GM12878 (cell line): Measurements from ENCODE around the gene GNAO1. TPM values are rescaled to one million over a fixed set of nuclear protein-coding genes. Genes with fewer than 3 reads are reported as not detected.

Experiments used
- ATAC-seq: fragments of 200-7000 bp; cut with Tn5 transposase; 3 replicates; pipeline ENCODE4 v1.9.1; 2020; ENCODE audit warnings: mild to moderate bottlenecking, moderate library complexity
- BruUV-seq: library from RNA; stranded (reverse); fragments of 400-500 nt; replicated peaks from 2 replicates; lab custom pipeline; 2021; lab: Mats Ljungman, UMichigan
- CTCF ChIA-PET: fragments of 300-600 bp; sonication (Branson Sonifier 250); formaldehyde crosslinking; extraction: SDS; loops from one replicate; lab custom pipeline; 2021; ENCODE audit warnings: inconsistent platforms; lab: Yijun Ruan, JAX
- POLR2A ChIA-PET: fragments of 350-600 bp; formaldehyde crosslinking; extraction: SDS; loops from one replicate; lab custom pipeline; 2021; ENCODE audit warnings: inconsistent platforms; lab: Charles Lee
- RAD21 ChIA-PET: fragments of 300-600 bp; sonication (Branson Sonifier 250); formaldehyde crosslinking; loops from one replicate; lab custom pipeline; 2023; ENCODE audit warnings: antibody characterized with exemption; ENCODE audit not compliant: unreplicated experiment; lab: Charles Lee
- SMC1A ChIA-PET: fragments of 300-600 bp; sonication (Branson Sonifier 250); formaldehyde crosslinking; loops from one replicate; lab custom pipeline; 2023; ENCODE audit not compliant: unreplicated experiment, uncharacterized antibody; lab: Charles Lee
- DNase-seq: peaks from one replicate; pipeline ENCODE4 v3.0.0-alpha.2; 2011; ENCODE audit warnings: low read depth, low spot score
- FAIRE-seq: peaks from 3 replicates; lab custom pipeline; 2011; peaks lifted over from hg19 to GRCh38; lab: Jason Lieb, UNC
- H2AFZ ChIP-seq: 2 replicates; pipeline ENCODE4 v1.6.0; 2011; ENCODE audit warnings: low read depth, low read length, control low read depth; ENCODE audit not compliant: control insufficient read depth
- H3K27ac ChIP-seq: 2 replicates; pipeline ENCODE4 v1.5.1; 2011; ENCODE audit warnings: control low read depth; ENCODE audit not compliant: control insufficient read depth, insufficient read depth
- H3K27me3 ChIP-seq, 2 experiments: replicated peaks in 1 of 2; 2 replicates each; pipeline versions ENCODE4 v1.6.0 to v1.6.1; 2011; ENCODE audit warnings: low read length in 1 of 2; ENCODE audit not compliant: control insufficient read depth in 2 of 2, insufficient read depth in 2 of 2
- H3K36me3 ChIP-seq, 2 experiments: 2 replicates each; pipeline ENCODE4 v1.5.1; 2011; ENCODE audit warnings: low read length in 1 of 2; ENCODE audit not compliant: control insufficient read depth in 2 of 2, insufficient read depth in 2 of 2
- H3K4me1 ChIP-seq: 2 replicates; pipeline ENCODE4 v1.6.1; 2011; ENCODE audit warnings: mild to moderate bottlenecking, low read length, moderate library complexity, mixed read lengths; ENCODE audit not compliant: control insufficient read depth, insufficient read depth
- H3K4me2 ChIP-seq: 2 replicates; pipeline ENCODE4 v1.6.0; 2011; ENCODE audit warnings: control low read depth; ENCODE audit not compliant: control insufficient read depth, insufficient read depth
- H3K4me3 ChIP-seq: fragments of 200-600 bp; sonication (generic); 2 replicates; pipeline ENCODE4 v1.5.1; 2016
- H3K79me2 ChIP-seq: 2 replicates; pipeline ENCODE4 v1.6.0; 2011; ENCODE audit warnings: low read length; ENCODE audit not compliant: control insufficient read depth, insufficient read depth
- H3K9ac ChIP-seq: 2 replicates; pipeline ENCODE4 v1.8.0; 2011; ENCODE audit warnings: low read length, control low read depth, mixed read lengths; ENCODE audit not compliant: control insufficient read depth, insufficient read depth
- H3K9me3 ChIP-seq: replicated peaks from 3 replicates; pipeline ENCODE4 v1.5.1; 2011; ENCODE audit warnings: mild to moderate bottlenecking, low read length; ENCODE audit not compliant: control insufficient read depth, insufficient read depth
- H4K20me1 ChIP-seq: 2 replicates; pipeline ENCODE4 v1.6.0; 2011; ENCODE audit not compliant: control insufficient read depth, insufficient read depth
- CHD2 ChIP-seq: IDR thresholded peaks from 2 replicates; pipeline ENCODE4 v1.6.1; 2011; ENCODE audit warnings: low read depth, low read length, improper control_type of control experiment, borderline replicate concordance
- HSF1 ChIP-seq: fragments of 150-350 bp; IDR thresholded peaks from 2 replicates; pipeline ENCODE4 v1.6.1; 2014; ENCODE audit warnings: mild to moderate bottlenecking, low read depth, low read length
- NR2F1 ChIP-seq: fragments of 450-650 bp; conservative IDR thresholded peaks from 2 replicates; pipeline ENCODE4 v1.6.1; 2017; ENCODE audit warnings: mild to moderate bottlenecking
- POLR2AphosphoS5 ChIP-seq: IDR thresholded peaks from 2 replicates; pipeline ENCODE4 v1.6.1; 2011; ENCODE audit warnings: mild to moderate bottlenecking, low read length, inconsistent platforms
- SIX5 ChIP-seq: IDR thresholded peaks from 2 replicates; pipeline ENCODE4 v1.6.1; 2011; ENCODE audit warnings: mild to moderate bottlenecking, low read depth, low read length, moderate library complexity; ENCODE audit not compliant: severe bottlenecking
- WGBS: methylation state at CpG from one replicate; pipeline ENCODE4 v1.1.6; 2016; ENCODE audit warnings: low lambda C conversion rate; ENCODE audit not compliant: insufficient replicate concordance, insufficient coverage; ENCODE audit errors: missing lambda C conversion rate; 5-methylcytosine and 5-hydroxymethylcytosine counted together
- in situ Hi-C: fragments of 300-500 bp; cut with MboI; formaldehyde crosslinking; loops from 9 replicates; pipeline ENCODE4 v1.14.3; 2018; ENCODE audit warnings: mixed read lengths
- intact Hi-C: fragments of 100-400 bp; cut with micrococcal nuclease; formaldehyde crosslinking; loops from one replicate; pipeline ENCODE4 v1.14.2; 2022; ENCODE audit not compliant: unreplicated experiment
- polyA plus RNA-seq, 11 experiments: library from polyadenylated mRNA; depleted of rRNA in 4 of 11; unstranded in 6 of 11; stranded (reverse) in 5 of 11; fragments of >200 nt; fragmentation: Nextera tagmentation in 4 of 11; fragmentation: Illumina TruSeq in 1 of 11; extraction: Ambion mirVana in 4 of 11; extraction: Trizol in 1 of 11; gene quantifications; 1 replicate in 1 of 11; 2 replicates in 10 of 11; pipeline versions ENCODE4 v1.2.1 to v1.2.3, GENCODE V29; 2011 to 2016; ENCODE audit warnings: inconsistent platforms in 2 of 11, missing spikeins in 2 of 11, low read depth in 1 of 11
- total RNA-seq, 4 experiments: library from RNA; depleted of rRNA in 3 of 4; stranded (reverse); fragments of >200 nt in 3 of 4; fragmentation: Illumina TruSeq in 1 of 4; extraction: Trizol in 1 of 4; gene quantifications; 2 replicates each; pipeline versions ENCODE4 v1.2.1 to v1.2.3, GENCODE V29; 2013 to 2021

Gene GNAO1
- total and polyA plus RNA-seq, 10 of the 15 experiments (the other 5 are each of a cell fraction or from before 2014, with no cell fraction given) = 0.05 to 0.28 (median 0.14) TPM; not detected in 6

GRCh38 chr16:56363181-56363716 lies 172.0 kb downstream of the GNAO1 start (continued):
- no peak for TF ChIP-seq CHD2
- TF ChIP-seq HSF1 = no peak
- TF ChIP-seq, all 136 proteins: peak for 0

GRCh38 chr16:56363781-56364565 lies 172.7 kb downstream of the GNAO1 start:
- no peak for ATAC-seq
- H4K20me1 ChIP-seq = no peaks in the 10 kb centered on the region
- no peak overlapping the region for H3K4me3 ChIP-seq
- BruUV-seq = no TSS peak
- 95% methylated on average over 26 of the region's 26 CpGs for WGBS
- no peak for FAIRE-seq
- no peak overlapping the region for H2AFZ ChIP-seq
- no peaks in the 10 kb centered on the region for H3K4me1 ChIP-seq
- TF ChIP-seq NR2F1 = no peak
- TF ChIP-seq SIX5 = no peak
- TF ChIP-seq POLR2AphosphoS5 = no peak
- H3K4me2 ChIP-seq = no peak overlapping the region
- H3K36me3 ChIP-seq = peaks cover 10 to 31% of the 10 kb centered on the region in 2 experiments; a peak in 3 of 4 replicates
- H3K79me2 ChIP-seq = no peaks in the 10 kb centered on the region
- CTCF ChIA-PET = no interaction called here
- intact Hi-C loops (no loop called here), in situ Hi-C loops (no loop called here)
- no peaks in the 10 kb centered on the region for H3K27me3 ChIP-seq
- POLR2A ChIA-PET = no interaction called here
- SMC1A ChIA-PET = no interaction called here
- no peak for DNase-seq
- RAD21 ChIA-PET = no interaction called here
- no peaks in the 10 kb centered on the region for H3K9me3 ChIP-seq
- H3K9ac ChIP-seq = no peak overlapping the region
- H3K27ac ChIP-seq = no peak overlapping the region
